Measurements from ENCODE around the gene METTL25B. TPM values are rescaled to one million over a fixed set of nuclear protein-coding genes. Genes with fewer than 3 reads are reported as not detected.

METTL25B gene
- total and polyA plus RNA-seq, 12 donors = 12.8 to 45.2 (median 15.6) TPM

DNA sequence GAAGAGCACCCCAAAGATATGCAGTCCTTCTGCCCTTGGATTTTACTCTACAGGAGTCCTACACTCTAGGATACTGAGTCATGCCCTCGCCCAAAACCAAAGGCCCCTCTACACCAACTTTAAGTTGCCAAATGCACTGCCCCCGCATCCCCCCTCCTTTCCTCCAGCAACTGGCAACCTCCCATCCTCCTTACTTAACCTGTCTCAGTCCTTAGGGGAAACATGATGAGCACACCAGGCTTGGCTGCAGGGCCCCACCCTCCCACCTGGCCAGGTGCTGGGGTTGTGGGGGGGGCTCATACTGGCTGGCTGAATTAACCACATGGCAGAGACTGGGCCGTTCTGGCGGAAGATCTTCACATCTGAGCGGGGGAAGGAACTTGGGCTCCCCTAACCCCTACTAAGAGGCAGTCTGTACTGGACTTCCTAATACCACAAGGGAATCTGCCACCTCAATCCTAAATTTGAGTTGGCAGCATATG is 22.0 kb downstream of the METTL25B start:
- H3K27ac ChIP-seq = peak overlapping the region; percentile 94 to 100 (median 100)
- H3K4me3 ChIP-seq = peak overlapping the region; percentile 68 to 99 (median 97)
- ATAC-seq (no peak), DNase-seq (no peak)
- TF ChIP-seq CTCF (IDR thresholded peaks at IDR 0.05) = no peak
- H3K9me3 ChIP-seq = no peaks in the 10 kb centered on the region
- 3 to 4% methylated on average over 5 of the region's 5 CpGs for WGBS, 2 donors
- intact Hi-C loops (cut with DNase I) = loop anchor here in 1 of 10 donors (2.0 kb wide), 1 partner anchor 17 kb away; the partner anchor contains the start of gene PRCC
- H3K36me3 ChIP-seq = peaks cover 0 to 4% (median 0%) of the 10 kb centered on the region in 9 donors
- H3K4me1 ChIP-seq = peaks cover 39 to 70% (median 65%) of the 10 kb centered on the region in 9 donors
- H3K27me3 ChIP-seq = no peaks in the 10 kb centered on the region

GRCh38 chr1:156750711-156751450 is 22.6 kb downstream of the METTL25B start:
- intact Hi-C loops (cut with DNase I) = loop anchor here in 3 of 10 donors (1.0 to 2.0 kb wide), 2 partner anchors 15 to 16 kb away; partner anchors contain the start of gene PRCC (in 1 of the 3)
- Histone ChIP-seq H3K4me1 (peaks cover 36 to 70% (median 59%) of the 10 kb centered on the region in 9 donors), H3K9me3 (no peaks in the 10 kb centered on the region), H3K36me3 (peaks cover 0 to 3% (median 0%) of the 10 kb centered on the region in 9 donors), H3K4me3 (peak overlapping the region; percentile 68 to 99 (median 97)), H3K27ac (peak overlapping the region; percentile 94 to 100 (median 100)), H3K27me3 (no peaks in the 10 kb centered on the region)
- peak in 3 of 9 donors; percentile 7 to 14 (median 13) for TF ChIP-seq CTCF (IDR thresholded peaks at IDR 0.05)
- 0% methylated on average over 58 to 64 of the region's 64 CpGs for WGBS, 2 donors
- peak; percentile 55 to 69 for DNase-seq
- peak in 5 of 8 donors; percentile 2 to 16 (median 4) for ATAC-seq

- DNase-seq = no peak
- peaks cover 0 to 3% (median 0%) of the 10 kb centered on the region in 9 donors for H3K36me3 ChIP-seq
- H3K27me3 ChIP-seq = no peaks in the 10 kb centered on the region
- peak in 2 of 9 donors; percentile 3 to 20 for TF ChIP-seq CTCF (IDR thresholded peaks at IDR 0.05)
- WGBS, 2 donors = 1% methylated on average over 48 of the region's 48 CpGs
- H3K4me1 ChIP-seq = peaks cover 31 to 70% (median 54%) of the 10 kb centered on the region in 9 donors
- intact Hi-C loops (cut with DNase I) = loop anchor here in 3 of 10 donors (1.0 to 2.0 kb wide), 2 partner anchors 15 kb away; partner anchors contain the start of gene PRCC (in 1 of the 3)
- ATAC-seq = no peak
- H3K27ac ChIP-seq = peak within 1 kb of the TSS; percentile 94 to 100 (median 100)
- H3K9me3 ChIP-seq = no peaks in the 10 kb centered on the region
- H3K4me3 ChIP-seq = peak within 1 kb of the TSS; percentile 79 to 99 (median 97)
Observed at GRCh38 chr1:156751451-156751756, 23.1 kb downstream of the METTL25B start, which contains the start of gene HDGF. Gene HDGF (minus strand): TSS chr1:156751675. CDS start chr1:156751429, 246 bp downstream.

DNA sequence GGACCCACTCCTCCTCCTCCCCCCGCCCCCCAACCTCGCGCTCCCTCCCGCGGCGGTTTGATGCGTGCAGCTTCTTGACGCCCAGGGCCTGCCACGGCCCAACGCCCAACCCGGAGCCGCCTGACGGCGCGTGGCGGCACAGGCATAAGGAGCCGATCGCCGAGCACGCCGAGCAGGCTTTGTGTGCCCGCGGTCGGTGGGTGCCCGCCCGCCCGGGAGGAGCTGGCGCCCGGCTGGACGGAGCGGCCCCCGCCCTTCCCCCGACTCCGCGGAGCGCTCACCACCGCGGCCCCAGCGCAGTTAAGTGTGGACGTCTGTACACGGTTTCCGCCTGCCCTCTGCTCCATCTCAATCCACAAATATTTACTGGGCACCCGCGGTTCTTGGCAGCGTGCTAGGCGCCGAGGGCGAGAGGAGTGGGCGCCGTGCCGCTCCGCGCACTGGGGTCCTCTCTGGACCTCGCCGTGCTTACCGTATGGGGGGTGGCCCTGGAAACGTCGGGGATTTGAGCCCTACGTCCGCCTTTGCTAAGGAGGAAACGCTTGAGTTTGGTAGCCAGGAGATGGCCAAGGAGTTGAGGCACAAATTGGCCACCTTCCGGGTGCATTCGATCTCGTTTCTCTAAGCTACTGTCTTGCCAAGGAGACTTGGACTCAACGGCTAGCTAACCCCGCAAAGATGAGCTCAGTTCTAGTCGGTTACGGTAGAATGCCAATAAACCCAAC is 23.6 kb downstream of the METTL25B start:
- 0% methylated on average over 63 to 68 of the region's 68 CpGs for WGBS, 2 donors

More for the DNA sequence above, 23.6 kb downstream of the METTL25B start:
- TF ChIP-seq CTCF (IDR thresholded peaks at IDR 0.05) = peak in 2 of 9 donors; percentile 11 to 16
- ATAC-seq (peak; percentile 75 to 89 (median 84)), DNase-seq (peak; percentile 98)
- H3K9me3 ChIP-seq = no peaks in the 10 kb centered on the region
- peak overlapping the region; percentile 79 to 99 (median 97) for H3K4me3 ChIP-seq
- H3K27ac ChIP-seq = peak overlapping the region; percentile 94 to 100 (median 100)
- H3K36me3 ChIP-seq = peaks cover 0 to 3% (median 0%) of the 10 kb centered on the region in 9 donors
- peaks cover 30 to 66% (median 50%) of the 10 kb centered on the region in 9 donors for H3K4me1 ChIP-seq
- no peaks in the 10 kb centered on the region for H3K27me3 ChIP-seq
- intact Hi-C loops (cut with DNase I) = loop anchor here in 6 of 10 donors (1.0 to 2.0 kb wide), 2 partner anchors 14 to 15 kb away; partner anchors contain the start of gene PRCC (in 3 of the 6)
